HL-60/S4 (cell line): ENCODE data around the gene DGCR6.

Source experiments
- in situ Hi-C: fragments of 300-500 bp; cut with MboI; formaldehyde crosslinking; loops from 2 replicates; pipeline ENCODE4 v1.14.3; 2022; ENCODE audit warnings: low sequenced_read_pairs

The DGCR6 gene

DNA sequence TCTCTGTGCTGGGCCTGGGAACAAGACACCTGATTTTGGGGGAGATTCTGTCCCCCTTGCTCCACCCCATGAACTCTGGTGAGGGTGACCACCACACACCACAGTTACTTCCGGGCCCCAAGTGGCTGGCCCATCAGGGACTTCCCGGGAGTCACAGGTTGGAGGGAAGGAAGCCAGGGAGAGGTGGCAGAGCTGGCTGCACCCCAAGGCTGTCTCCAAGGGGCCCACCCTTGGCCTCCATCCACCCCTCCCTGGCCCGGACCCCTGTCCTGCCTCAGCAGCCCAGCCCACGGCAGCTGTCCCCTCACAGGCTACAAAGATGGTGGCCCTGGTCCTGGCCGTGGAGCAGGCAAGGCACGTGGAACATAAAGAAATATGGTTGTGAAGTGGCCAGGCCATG lies 53.1 kb downstream of the DGCR6 start:
- in situ Hi-C loops = loop anchor here (25.0 kb wide), 2 partner anchors 503 to 853 kb away; no protein-coding TSS in a partner anchor

DNA sequence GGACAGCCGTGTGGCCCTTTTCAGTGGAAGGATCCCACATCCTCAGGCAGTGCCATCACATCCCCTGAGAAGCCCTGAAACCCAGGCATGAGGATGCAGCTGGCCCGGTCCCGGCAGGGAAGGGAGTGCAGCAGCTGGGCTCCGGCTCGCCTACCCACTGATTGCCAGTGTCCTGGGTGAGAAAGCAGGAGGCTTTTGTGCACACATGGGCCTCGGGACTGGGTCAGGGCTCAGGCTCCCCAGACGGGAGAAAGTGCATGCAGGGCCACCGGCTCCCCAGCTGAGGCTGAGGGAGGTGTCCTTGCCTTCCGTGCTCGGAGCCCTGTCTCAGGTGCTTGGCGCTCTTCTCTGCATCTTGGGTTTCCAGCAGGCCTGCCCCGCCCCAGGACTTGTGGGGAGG lies 53.6 kb downstream of the DGCR6 start:
- in situ Hi-C loops = loop anchor here (25.0 kb wide), 2 partner anchors 503 to 853 kb away; no protein-coding TSS in a partner anchor

DNA sequence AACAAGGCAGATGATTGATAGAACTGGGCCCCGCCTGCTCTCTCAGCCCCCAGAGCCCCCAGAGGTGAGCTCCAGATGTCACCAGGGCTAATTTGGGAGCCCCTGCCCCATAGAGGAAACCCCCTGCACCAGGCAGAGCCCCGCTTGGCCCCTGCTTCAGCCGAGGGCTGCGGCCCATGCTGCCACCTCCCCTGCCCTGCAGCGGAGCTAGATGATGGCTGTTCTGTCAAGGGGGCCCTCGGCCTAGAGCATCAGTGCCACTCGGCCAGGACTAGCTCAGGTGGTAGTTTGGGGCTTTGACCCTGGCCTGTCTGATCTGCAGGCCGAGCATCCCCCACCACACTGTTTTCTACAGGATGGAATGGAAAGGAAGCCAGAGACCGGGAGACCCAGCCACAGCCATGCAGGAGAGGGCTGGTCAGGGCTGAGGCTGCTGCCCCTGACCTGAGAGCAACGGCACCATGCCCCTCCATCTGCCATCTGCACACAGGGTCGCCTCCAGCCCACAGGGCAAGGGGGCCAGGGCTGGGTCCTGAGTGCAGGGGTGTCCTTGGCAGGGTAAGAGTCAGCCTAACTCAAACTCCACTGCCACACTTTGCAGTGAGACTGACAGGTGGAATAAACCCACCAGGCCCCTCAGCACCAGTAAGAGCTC lies 54.2 kb downstream of the DGCR6 start:
- in situ Hi-C loops = loop anchor here (25.0 kb wide), 2 partner anchors 502 to 852 kb away; no protein-coding TSS in a partner anchor

DNA sequence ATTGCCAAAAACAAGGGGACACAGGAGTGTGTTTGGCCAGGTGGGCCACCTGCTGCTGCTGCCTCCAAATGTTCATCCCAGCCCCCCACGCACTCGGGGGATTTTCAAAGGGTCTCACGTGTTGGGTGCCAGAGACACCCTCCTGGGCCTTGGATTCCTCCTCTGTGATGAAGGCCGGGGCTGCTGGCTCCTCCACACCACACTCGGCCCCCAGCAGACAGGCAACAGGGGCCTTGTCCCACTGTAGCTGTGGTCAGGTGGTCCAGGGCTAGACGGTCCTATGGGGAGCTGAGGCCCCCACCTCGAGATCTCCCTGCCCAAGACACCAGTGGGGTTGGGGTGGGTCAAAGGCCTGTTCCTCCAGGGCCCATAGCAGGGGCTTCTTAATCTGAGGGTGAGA lies 55.1 kb downstream of the DGCR6 start:
- in situ Hi-C loops = loop anchor here (25.0 kb wide), 2 partner anchors 501 to 851 kb away; no protein-coding TSS in a partner anchor
